GM12891 (cell line): ENCODE data around the gene PHF20.

Experiments
- POLR2A ChIP-seq: IDR thresholded peaks from 2 replicates; pipeline ENCODE4 v1.6.1; 2011; ENCODE audit warnings: low read depth, low read length, control low read depth
- POLR2AphosphoS5 ChIP-seq: IDR thresholded peaks from 2 replicates; pipeline ENCODE4 v1.6.1; 2011; ENCODE audit warnings: low read depth, low read length, control low read depth
- SPI1 ChIP-seq: IDR thresholded peaks from 2 replicates; pipeline ENCODE4 v1.6.1; 2011; ENCODE audit warnings: low read depth, low read length, control low read depth
- TAF1 ChIP-seq: IDR thresholded peaks from 2 replicates; pipeline ENCODE4 v1.6.1; 2011; ENCODE audit warnings: low read depth, low read length, control low read depth

- TF ChIP-seq TAF1: no peak
- no peak for TF ChIP-seq SPI1
- no peak for TF ChIP-seq POLR2AphosphoS5
- no peak for TF ChIP-seq POLR2A
Observed at GRCh38 chr20:35776513-35777101, 4.8 kb downstream of the PHF20 start.
